HK-2 (cell line): Measurements from ENCODE around the gene EPS8.
"Not testable (repeated sequence)": the region's sequence is repeated elsewhere in the genome, so short reads cannot be mapped to it uniquely, and the experiment has no call there.

ENCODE experiments used
- DNase-seq: peaks from one replicate; pipeline ENCODE4 v3.0.0-alpha.2; 2018; ENCODE audit not compliant: unreplicated experiment

Gene EPS8

DNA sequence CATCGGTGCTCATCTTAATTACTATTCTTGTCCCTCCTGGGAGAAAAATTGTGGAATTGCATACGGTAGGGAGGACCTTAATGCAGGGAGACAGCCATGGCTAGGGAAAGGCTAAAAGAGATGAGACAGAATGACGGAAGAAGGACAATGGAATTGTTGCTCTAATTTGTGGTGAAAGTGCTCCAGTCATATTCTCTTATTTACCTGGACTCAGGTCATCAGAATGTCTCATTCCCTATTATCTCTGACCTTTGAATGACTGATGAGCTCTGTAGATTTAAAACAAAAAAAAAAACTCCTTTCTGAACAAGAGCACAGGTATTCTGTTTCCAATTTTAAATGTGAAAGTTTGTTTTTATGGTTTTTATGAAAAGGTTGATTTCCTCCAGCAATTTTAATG lies 8.6 kb upstream of the EPS8 start:
- no peak for DNase-seq

DNA sequence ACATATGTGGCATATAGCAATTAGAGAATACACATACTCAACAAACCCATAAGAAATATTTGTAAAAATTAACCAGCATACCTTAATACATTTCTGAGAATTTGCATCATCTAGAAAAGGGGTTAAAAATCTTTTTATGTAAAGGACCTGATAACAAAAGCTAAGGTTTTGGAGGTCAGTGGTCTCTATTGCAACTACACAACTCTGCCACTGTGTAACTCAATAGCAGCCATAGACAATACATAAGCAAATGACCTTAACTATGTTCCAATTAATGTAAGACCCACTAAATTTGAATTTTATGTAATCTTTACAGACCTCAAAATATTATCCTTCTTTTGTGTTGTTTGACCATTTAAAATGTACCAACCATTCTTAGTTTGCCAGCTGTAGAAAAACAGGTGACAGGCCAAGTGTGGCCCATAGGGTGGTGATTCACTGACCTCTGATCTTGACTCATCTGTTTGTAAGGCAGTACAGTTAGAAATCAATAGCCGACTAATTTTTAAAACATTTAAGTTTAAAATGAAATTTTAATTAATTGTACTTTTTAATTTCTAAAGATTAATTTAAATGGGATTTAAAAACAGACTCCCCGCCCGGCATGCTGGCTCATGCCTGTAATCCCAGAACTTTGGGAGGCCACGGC lies 7.4 kb upstream of the EPS8 start:
- peak; percentile 33 for DNase-seq

DNA sequence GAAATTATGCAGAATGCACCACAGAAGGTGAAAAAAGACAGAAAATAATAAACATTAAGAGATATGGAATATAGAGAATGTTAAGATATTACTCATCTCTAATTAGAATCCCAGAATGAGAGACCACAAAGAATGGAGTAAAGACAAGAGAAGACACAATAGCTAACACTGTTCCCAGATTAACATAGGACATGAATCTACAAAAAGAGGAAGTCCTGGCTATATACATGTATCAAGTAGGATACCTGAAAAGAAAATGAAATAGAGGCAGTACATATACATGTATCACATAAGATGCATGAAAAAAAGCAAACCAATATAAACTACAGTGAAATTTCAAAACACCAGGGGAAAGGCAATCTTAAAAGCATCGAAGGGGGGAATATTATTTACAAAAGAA lies 5.6 kb upstream of the EPS8 start:
- DNase-seq: no peak

DNA sequence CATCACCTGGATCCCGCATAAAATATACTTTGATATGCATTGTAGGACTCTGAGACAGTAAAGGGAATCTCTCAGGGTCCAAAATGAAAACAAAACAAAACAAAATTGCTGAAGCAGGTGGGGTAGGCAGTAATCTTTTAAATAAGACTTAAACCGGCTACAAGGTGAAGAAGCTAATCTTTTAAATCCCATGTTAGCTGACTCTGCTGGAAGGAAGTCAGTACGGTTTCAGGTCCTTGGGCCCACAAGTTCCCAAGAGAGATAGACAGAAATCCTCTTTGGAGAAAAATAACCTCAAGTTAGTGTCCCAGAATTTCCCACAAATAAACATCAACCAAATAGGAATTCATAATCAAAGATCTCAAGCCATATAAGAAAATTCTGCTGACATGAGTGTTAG lies 5.0 kb upstream of the EPS8 start:
- DNase-seq: no peak

DNA sequence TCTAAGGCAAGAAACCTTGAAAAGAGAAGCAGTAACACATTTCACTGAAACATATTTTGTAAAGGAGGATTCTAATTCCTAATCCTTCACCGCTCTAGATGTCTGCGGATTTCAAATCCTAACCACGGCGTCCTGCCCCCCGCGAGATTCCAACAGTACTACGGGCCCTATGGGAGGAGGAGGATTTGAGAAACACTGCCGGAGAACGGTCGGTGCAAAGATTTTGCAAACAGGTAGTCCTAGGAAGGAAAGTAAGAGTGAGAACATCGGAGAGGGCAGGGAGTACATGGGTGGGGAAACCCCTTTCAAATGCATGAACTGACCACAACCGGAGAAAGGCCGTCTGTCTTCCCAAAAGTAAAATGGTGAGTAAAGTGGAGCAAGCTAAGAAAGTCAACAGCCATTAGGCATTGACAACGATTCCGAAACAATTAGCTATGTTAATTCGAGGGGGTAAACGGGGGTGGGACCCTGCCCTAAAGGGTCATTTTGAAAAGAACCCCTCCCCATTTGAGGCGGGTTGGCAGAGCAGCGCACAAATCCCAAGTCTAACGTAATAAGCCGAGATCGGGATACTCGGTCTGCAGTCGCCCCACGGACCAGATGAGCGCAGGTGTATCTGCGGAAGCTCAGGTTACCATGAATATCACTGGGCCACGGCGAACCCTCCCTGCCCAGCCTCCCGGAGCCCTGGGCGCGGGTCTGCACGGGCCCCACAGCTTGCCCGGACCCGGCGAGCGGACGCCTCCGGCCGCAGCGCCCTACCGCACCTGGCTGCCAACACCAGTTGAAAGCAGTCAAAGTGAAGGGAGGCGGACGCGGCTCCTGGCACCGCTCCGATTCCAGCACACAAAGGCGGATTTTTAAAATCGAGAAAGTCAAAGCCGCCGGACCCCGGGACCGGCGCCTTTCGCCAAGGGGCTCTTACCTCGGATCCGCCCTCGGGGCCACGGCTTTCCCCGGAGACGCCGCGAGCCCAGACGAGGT lies 662 bp downstream of the EPS8 start:
- peak; percentile 56 for DNase-seq

DNA sequence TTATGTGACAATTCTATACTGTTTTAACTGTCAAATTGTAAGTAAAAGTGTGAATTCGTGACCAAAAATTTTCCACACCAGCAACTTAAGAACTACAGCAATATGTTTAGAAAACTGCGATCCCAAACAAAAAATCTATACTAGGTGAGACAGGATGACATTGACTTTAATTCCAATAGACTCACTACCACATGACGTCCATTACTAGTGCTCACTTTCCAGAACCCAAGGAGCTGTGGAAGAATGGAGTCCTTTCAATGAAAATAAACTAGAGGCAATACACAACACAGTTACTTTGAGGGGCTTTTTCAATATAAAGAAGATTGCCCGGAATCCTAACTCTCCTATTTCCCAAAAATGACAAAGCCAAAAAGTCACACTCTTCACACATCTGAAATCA lies 1.4 kb downstream of the EPS8 start:
- DNase-seq: no peak

DNA sequence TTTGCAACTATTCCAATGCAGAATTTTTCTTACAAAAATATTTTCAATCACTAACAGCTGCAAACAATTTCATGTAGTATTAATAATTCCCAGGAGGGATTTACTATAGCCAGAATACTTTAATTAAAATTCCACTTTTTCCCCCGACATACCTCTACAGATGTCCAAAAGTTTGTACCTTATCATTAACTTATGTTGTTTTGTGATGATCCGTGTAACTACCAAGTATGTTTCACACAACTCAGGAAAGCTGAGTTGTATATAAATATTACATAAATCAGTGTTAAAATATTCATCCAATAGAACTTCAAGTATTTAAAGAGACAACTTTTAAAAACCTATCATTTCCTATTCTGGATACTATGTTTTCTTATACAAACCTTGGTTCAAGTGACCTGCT lies 2.4 kb downstream of the EPS8 start:
- DNase-seq: no peak

DNA sequence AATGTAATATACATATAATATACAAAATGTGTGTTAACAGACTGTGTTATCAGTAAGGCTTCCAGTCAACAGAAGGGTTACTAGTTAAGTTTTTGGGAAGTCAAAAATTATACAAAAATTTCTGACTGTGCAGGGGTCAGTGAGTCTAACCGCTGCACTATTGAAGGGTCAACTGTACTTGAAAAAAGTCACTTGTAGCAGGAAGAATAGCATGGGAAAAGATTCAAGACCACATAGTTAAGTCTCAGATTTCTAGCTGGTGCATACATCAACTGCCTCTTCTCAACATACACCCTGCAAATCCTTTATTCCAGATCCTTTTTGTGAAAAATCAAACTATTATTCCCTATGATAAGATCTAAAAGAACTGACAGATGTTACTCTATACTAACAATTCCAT lies 5.9 kb downstream of the EPS8 start:
- no peak for DNase-seq

DNA sequence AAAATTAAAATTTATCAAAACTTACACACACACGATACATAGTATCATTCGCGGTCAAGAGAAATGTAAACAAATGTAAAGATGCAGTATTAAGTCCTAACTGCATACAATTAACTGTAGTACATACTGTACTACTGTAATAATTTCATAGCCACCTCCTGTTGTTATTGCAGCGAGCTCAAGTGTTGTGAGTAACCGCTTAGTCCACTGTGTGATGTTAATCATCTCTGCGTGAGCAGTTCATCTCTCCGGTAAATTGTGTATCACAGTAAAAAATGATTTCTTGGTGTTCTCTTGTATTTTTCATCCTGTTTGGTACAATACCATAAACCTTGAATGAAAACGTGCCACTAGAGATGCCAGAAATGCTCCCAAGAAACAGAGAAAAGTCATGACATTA lies 6.5 kb downstream of the EPS8 start:
- DNase-seq: no peak

DNA sequence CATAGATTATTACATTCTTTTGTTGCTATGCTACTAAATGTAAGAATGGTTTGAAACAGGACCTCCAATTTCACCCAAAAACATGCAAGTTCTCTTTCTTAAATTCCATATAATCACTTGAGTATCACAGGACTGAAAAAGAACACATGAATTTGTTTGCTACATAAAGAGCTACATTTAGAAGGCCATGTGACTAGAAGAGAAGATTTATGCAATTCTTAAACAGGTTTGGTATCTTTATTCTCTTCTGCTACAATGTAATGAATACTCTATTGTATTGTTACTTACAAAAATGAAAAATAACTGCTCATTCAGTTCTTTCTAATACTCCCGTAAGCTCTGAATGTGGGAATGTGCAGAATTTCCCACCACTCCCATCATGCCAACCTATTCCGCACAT lies 9.3 kb downstream of the EPS8 start:
- DNase-seq: no peak

DNA sequence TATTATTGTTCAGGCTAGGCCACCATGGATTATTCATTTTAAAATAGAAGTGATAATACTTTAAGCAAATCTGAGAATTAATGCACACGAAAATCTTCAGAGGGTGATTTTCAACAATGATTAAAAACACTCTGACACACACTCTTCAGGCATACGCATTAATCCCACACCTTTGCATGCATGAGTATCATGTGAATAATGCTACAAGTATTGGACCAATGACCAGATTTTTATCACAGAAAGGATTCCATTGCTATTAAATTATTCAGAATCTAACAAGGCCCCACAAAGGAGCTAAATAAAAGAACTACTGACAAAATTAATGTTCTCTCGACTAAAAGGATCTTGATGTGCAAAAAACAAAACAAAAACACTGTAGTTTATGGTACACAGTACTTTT lies 11.1 kb downstream of the EPS8 start:
- no peak for DNase-seq

DNA sequence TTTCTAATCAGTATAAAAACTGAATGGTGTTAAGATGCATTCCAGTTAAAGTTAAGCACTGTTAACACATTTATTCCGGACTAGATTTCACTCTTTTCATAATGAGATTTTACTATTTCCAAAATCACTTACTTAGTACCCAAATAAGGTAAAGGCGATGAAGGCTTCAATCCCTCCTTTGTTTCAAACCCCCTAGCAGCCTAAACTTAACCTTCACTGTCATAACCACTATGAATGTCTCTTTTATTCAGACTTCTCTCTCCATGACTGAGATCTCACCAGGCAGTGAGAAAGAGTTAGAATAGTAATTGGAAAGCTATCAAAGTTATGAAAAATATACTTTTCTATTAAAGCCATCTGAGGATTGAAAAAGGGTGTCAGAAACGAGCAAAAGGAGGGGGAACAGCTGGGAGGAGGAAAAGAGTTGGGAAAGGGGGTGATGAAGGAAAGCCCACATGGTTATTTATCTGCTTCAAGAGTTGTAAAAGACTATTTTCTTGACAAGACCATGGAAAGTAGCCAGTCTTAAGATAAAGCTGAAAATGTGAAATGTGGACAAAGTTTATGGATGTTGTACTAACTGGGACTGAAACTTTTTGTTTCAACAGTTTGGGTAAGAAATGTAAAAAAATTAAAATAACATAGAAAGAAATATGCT lies 11.7 kb downstream of the EPS8 start:
- no peak for DNase-seq

DNA sequence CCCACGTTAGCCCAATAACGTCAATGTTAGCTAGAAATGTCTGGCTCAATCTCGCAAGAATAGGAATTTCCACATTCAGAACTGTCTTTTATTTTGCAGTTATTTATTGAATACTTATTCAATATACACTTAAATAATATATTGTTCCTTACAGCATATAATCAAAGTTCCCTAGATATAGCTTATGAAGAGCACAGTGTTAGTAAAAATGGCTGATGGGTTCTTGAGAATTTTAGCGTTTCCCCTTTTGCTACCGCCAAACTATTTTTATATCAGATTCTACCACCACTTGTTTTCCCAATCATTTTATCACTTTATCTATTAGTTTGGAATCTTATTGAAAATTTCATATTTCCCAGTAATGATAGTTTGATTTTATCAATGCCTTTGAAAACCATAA lies 12.7 kb downstream of the EPS8 start:
- no peak for DNase-seq

DNA sequence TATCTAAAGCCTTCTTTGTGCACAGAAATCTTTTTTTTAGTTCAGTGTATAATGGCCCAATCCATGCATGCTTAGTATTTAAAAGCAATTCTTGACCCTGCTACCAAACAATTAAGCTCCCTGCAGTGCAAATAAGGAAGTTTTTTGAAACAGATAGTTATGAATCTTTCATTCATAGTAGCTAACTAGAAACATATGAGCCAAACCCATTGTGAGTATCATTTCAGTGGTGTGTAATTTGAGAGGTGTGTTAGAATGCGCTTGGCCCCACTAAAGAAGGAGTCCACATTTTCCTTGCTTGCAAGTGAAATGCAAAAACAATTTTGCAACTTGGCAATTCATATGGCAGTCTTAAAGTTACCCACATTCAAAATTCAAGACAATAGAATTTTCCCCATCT lies 14.4 kb downstream of the EPS8 start:
- no peak for DNase-seq

DNA sequence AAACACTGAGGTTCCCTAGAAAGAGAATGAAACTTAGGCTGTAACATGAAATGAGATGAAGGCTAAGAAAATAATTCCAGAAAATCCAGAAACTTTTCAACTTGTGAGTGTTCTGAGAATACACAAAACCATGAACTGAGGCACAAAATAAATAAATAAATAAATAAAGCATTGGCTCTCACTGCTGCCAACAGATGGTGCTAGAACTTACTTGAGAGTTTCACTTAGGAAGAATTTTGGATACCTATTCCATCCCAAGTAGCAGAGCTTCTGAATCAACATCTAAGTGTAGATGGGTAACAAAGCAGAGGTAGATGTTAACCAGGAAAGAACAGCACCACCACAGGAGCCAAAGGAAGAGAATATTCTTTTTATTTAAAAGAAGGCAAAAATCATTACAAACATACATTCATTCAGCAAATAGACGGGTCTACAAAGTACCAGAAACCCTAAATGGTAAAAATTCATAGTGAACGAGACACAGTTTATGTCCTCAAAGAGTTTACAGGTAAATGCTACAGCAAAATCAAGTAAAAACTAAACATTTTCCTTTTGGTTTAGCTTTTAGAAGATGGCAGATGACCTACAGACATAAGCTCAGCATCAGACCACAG lies 16.7 kb downstream of the EPS8 start:
- DNase-seq: no peak

DNA sequence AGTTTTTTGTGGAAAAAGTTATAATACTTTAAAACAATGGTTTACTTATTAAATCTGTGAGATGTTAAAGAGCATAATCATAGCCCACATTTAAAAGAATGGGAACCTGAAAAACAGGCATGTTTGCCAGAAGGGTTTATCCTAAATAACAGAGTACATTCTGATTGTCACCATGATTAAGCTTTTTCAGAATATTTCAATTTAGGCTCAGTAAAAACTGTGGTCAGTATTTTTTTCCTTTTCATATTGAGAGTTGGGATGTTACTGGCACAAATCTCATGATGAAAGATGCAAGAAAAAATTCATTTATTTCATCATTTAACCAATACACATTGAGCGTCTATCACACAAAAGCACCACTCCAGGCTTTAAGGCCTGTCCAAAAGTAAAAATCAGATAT lies 18.6 kb downstream of the EPS8 start:
- DNase-seq: no peak

DNA sequence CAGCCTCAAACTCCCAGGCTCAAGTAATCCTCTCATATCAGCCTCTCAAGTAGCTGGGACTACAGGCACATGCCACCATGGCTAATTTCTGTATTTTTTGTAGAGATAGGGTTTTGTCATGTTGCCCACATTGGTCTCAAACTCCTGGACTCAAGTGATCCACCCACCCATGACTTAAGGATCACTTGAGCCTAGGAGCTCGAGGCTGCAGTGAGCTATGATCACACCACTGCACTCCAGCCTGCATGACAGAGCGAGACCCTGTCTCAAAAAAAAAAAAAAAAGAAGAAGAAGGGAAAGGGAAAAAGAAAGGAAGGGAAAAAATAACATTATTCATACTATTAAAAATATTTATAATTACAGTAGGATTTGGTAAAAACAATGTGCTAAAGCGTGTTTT lies 19.2 kb downstream of the EPS8 start:
- no peak for DNase-seq

DNA sequence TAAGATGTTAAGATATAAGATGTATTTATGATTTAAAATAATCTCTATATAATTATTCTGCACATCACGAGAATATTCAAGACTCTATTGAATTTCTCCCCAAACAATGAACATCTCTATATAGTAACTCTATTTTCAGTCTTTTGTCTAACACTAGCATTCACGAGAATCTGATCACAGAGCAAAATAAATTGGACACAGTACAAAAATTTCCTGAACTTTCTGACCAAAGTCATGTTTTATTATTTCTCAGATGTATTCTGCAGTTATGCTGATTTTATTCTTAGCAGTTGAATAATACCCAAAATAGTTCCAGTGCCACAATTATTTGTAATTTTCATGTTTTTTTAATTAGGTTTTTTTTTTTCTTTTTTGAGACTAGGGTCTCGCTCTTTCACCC lies 19.6 kb downstream of the EPS8 start:
- DNase-seq: no peak

DNA sequence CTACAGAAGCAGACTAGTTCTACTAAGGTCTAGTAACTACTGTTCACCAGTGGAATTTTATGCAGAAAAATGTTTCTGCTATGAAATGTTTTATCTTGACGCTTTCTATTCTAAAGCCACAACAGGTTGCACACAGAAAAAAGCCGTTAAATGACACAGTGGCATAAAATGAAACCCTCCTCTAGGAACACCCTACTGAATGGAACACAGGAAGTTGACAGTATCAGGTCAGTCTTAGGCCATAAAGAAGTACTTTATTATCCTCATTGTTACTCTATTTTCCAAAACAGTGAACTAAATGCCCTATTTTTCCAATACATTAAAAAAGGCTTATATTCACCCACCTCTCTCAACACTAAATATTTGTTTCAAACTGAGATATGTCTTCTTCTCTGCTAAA lies 21.9 kb downstream of the EPS8 start:
- DNase-seq: no peak

DNA sequence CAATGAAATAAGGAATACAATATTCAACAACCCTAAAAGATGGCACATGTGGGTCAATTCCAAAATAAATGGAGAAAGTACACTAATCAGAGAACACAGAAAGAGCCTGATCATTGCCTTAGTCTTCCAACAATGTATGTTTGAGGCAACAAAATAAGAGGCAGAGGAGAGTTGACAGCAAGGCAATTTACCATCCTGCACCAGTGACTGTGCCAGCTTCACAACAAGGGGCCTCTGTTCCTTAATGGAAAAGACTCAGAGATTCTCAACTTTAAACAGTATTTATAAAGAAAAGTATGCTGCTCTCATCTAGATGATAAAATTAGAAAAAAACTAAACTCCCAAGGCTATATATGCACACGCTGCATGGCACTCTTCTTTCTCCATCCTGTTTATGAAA lies 25.9 kb downstream of the EPS8 start:
- DNase-seq: no peak

DNA sequence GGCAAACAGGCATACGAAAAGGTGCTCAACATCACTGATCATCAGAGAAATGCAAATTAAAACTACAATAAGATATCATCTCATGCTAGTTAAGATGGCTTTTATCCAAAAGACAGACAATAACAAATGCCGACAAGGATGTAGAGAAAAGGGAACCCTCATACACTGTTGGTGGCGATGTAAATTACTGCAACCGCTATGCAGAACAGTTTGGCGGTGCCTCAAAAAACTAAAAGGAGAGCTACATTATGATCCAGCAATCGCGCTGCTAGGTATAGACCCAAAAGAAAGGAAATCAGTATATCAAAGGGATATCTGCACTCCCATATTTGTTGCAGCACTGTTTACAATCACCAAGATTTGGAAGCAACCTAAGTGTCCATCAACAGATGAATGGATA lies 27.0 kb downstream of the EPS8 start:
- DNase-seq: not testable (repeated sequence)

DNA sequence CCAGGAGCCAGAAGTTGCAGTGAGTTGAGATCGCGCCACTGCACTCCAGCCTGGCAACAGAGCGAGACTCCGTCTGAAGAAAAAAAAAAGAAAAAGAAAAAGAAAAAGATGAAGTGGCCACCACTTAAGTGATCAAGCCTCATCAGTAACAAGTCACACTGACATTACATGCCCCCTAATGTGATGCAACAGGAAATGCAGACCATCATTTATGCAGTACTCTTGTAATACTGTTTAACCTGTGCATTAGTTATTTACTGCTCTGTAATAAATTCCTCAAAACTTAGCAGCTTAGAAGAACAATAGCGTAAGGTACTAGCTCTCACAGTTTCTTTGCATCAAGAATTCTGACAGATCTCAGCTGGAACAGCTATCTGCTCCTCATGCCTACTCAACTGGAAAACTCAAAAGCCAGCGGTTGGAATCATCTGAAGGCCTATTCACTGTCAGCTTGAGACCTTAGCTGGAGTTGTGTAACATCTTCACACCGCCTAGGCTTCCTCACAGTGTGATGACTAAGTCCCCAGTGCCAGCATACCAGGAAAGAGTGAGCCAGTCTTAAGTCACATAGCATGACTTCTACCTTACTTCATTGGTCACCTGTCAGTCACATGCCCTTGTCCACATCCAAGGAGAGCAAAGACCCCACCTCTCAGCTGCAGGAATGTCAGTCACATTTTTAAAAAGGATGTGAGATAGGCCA lies 31.5 kb downstream of the EPS8 start:
- peak; percentile 77 for DNase-seq
